AG04450 (cell line): Measurements from ENCODE around the gene ZFR. TPM values are rescaled to one million over a fixed set of nuclear protein-coding genes. Genes with fewer than 3 reads are reported as not detected.

ENCODE experiments used
- CTCF ChIA-PET: fragments of 300-600, 350-600 bp; formaldehyde crosslinking; extraction: SDS; loops from one replicate; lab custom pipeline; 2022; ENCODE audit warnings: antibody characterized with exemption, inconsistent platforms; lab: Charles Lee
- POLR2A ChIA-PET: fragments of 350-600 bp; formaldehyde crosslinking; extraction: SDS; loops from one replicate; lab custom pipeline; 2021; ENCODE audit warnings: antibody characterized with exemption, inconsistent platforms; lab: Yijun Ruan, JAX
- DNase-seq: peaks from one replicate; pipeline ENCODE4 v3.0.0-alpha.2; 2011; ENCODE audit warnings: low read depth, low spot score
- H3K27ac ChIP-seq: one replicate; pipeline ENCODE4 v1.5.1; 2012; ENCODE audit warnings: low read depth, low read length, control low read depth
- H3K27me3 ChIP-seq: one replicate; pipeline ENCODE4 v1.6.0; 2012; ENCODE audit warnings: low read length; ENCODE audit not compliant: control insufficient read depth, insufficient read depth
- H3K4me3 ChIP-seq: 2 replicates; pipeline ENCODE4 v1.5.1; 2011; ENCODE audit warnings: mild to moderate bottlenecking, low read depth, low read length, control low read depth
- H3K9me3 ChIP-seq: 2 replicates; pipeline ENCODE4 v1.5.1; 2012; ENCODE audit warnings: low read length; ENCODE audit not compliant: control insufficient read depth, insufficient read depth
- CTCF ChIP-seq: IDR thresholded peaks from 2 replicates; pipeline ENCODE4 v1.5.1; 2011; ENCODE audit warnings: low read depth, low read length, control low read depth, inconsistent platforms
- polyA plus RNA-seq: library from polyadenylated mRNA; depleted of rRNA; stranded (reverse); fragments of >200 nt; gene quantifications from 2 replicates; pipeline ENCODE4 v1.2.3, GENCODE V29; 2011

The ZFR gene
- polyA plus RNA-seq, 1 experiment, result 72.9 TPM

- CTCF ChIA-PET, result interaction anchor here (0.6 kb wide), 1 partner anchor 547 kb away, joined by 5 read pairs; no protein-coding TSS in a partner anchor
- H3K4me3 ChIP-seq, result no peak overlapping the region
- no peak overlapping the region for H3K27ac ChIP-seq
- TF ChIP-seq CTCF, result no peak
- no peaks in the 10 kb centered on the region for H3K27me3 ChIP-seq
- H3K9me3 ChIP-seq, result no peaks in the 10 kb centered on the region
- DNase-seq, result no peak
- POLR2A ChIA-PET, result no interaction called here
Measured at GRCh38 chr5:32357658-32358057, 86.9 kb downstream of the ZFR start.

- ChIA-PET POLR2A (no interaction called here), CTCF (interaction anchor here (0.9 kb wide), 1 partner anchor 258 kb away, joined by 3 read pairs; no protein-coding TSS in a partner anchor)
- DNase-seq, result no peak
- Histone ChIP-seq H3K27me3 (no peaks in the 10 kb centered on the region), H3K27ac (no peak overlapping the region), H3K4me3 (no peak overlapping the region), H3K9me3 (no peaks in the 10 kb centered on the region)
- TF ChIP-seq CTCF, result no peak
Measured at GRCh38 chr5:32355686-32356085, 88.9 kb downstream of the ZFR start.

GRCh38 chr5:32353420-32353819 is 91.1 kb downstream of the ZFR start:
- CTCF ChIA-PET, result no interaction called here
- Histone ChIP-seq H3K27me3 (no peaks in the 10 kb centered on the region), H3K27ac (no peak overlapping the region), H3K9me3 (no peaks in the 10 kb centered on the region), H3K4me3 (no peak overlapping the region)
- no peak for TF ChIP-seq CTCF
- DNase-seq, result no peak
- POLR2A ChIA-PET, result interaction anchor here (0.6 kb wide), 1 partner anchor 108 kb away, joined by 3 read pairs; no protein-coding TSS in a partner anchor

GRCh38 chr5:32352685-32353084 is 91.9 kb downstream of the ZFR start:
- TF ChIP-seq CTCF, result no peak
- Histone ChIP-seq H3K9me3 (no peaks in the 10 kb centered on the region), H3K27me3 (no peaks in the 10 kb centered on the region), H3K27ac (no peak overlapping the region), H3K4me3 (no peak overlapping the region)
- CTCF ChIA-PET, result no interaction called here
- DNase-seq, result no peak
- POLR2A ChIA-PET, result interaction anchor here (0.6 kb wide), 1 partner anchor 107 kb away, joined by 3 read pairs; no protein-coding TSS in a partner anchor

- TF ChIP-seq CTCF, result no peak
- Histone ChIP-seq H3K27me3 (no peaks in the 10 kb centered on the region), H3K27ac (no peak overlapping the region), H3K4me3 (no peak overlapping the region), H3K9me3 (peaks cover 2% of the 10 kb centered on the region)
- ChIA-PET POLR2A (no interaction called here), CTCF (no interaction called here)
- DNase-seq, result no peak
Measured at GRCh38 chr5:32346869-32347268, 97.7 kb downstream of the ZFR start.
